ENCODE results near the gene CPD. TPM values are rescaled to one million over a fixed set of nuclear protein-coding genes. Genes with fewer than 3 reads are reported as not detected.

CPD gene
- total and polyA plus RNA-seq, 2 of the 13 experiments (the other 11 are each of a cell fraction or from before 2014, with no cell fraction given), result 46.1 to 72.3 TPM

- no peak for TF ChIP-seq TMF1 (CRISPR knock-in tag; IDR thresholded peaks at IDR 0.05; ENCODE audit: low read depth)
- TF ChIP-seq NAIF1 (CRISPR knock-in tag; IDR thresholded peaks at IDR 0.05; ENCODE audit: borderline replicate concordance), result no peak
- TF ChIP-seq, protein P1, sequence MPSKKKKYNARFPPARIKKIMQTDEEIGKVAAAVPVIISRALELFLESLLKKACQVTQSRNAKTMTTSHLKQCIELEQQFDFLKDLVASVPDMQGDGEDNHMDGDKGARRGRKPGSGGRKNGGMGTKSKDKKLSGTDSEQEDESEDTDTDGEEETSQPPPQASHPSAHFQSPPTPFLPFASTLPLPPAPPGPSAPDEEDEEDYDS (CRISPR knock-in tag; IDR thresholded peaks at IDR 0.05), result peak; percentile 98
- no peak for TF ChIP-seq KAT2B (IDR thresholded peaks at IDR 0.05; ENCODE audit: borderline replicate concordance, low read depth, low read length)
- no peak for TF ChIP-seq HBP1 (CRISPR knock-in tag; IDR thresholded peaks at IDR 0.05; ENCODE audit: low read depth)
- TF ChIP-seq EED (CRISPR knock-in tag; IDR thresholded peaks at IDR 0.05), result no peak
- TF ChIP-seq, protein P2, sequence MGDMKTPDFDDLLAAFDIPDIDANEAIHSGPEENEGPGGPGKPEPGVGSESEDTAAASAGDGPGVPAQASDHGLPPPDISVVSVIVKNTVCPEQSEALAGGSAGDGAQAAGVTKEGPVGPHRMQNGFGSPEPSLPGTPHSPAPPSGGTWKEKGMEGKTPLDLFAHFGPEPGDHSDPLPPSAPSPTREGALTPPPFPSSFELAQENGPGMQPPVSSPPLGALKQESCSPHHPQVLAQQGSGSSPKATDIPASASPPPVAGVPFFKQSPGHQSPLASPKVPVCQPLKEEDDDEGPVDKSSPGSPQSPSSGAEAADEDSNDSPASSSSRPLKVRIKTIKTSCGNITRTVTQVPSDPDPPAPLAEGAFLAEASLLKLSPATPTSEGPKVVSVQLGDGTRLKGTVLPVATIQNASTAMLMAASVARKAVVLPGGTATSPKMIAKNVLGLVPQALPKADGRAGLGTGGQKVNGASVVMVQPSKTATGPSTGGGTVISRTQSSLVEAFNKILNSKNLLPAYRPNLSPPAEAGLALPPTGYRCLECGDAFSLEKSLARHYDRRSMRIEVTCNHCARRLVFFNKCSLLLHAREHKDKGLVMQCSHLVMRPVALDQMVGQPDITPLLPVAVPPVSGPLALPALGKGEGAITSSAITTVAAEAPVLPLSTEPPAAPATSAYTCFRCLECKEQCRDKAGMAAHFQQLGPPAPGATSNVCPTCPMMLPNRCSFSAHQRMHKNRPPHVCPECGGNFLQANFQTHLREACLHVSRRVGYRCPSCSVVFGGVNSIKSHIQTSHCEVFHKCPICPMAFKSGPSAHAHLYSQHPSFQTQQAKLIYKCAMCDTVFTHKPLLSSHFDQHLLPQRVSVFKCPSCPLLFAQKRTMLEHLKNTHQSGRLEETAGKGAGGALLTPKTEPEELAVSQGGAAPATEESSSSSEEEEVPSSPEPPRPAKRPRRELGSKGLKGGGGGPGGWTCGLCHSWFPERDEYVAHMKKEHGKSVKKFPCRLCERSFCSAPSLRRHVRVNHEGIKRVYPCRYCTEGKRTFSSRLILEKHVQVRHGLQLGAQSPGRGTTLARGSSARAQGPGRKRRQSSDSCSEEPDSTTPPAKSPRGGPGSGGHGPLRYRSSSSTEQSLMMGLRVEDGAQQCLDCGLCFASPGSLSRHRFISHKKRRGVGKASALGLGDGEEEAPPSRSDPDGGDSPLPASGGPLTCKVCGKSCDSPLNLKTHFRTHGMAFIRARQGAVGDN (CRISPR knock-in tag; IDR thresholded peaks at IDR 0.05), result no peak
- TF ChIP-seq BORCS8-MEF2B (CRISPR knock-in tag; IDR thresholded peaks at IDR 0.05), result no peak
- TF ChIP-seq ZNF670 (CRISPR knock-in tag; IDR thresholded peaks at IDR 0.05; ENCODE audit: borderline replicate concordance), result no peak
- TF ChIP-seq ZBTB7B (CRISPR knock-in tag; IDR thresholded peaks at IDR 0.05), result no peak
- TF ChIP-seq KLF11 (CRISPR knock-in tag; IDR thresholded peaks at IDR 0.05), result no peak
- peak; percentile 44; the same call in 1 of the 2 replicates for TF ChIP-seq PPARG (CRISPR knock-in tag; conservative IDR thresholded peaks at IDR 0.05)
- TF ChIP-seq, protein P3, sequence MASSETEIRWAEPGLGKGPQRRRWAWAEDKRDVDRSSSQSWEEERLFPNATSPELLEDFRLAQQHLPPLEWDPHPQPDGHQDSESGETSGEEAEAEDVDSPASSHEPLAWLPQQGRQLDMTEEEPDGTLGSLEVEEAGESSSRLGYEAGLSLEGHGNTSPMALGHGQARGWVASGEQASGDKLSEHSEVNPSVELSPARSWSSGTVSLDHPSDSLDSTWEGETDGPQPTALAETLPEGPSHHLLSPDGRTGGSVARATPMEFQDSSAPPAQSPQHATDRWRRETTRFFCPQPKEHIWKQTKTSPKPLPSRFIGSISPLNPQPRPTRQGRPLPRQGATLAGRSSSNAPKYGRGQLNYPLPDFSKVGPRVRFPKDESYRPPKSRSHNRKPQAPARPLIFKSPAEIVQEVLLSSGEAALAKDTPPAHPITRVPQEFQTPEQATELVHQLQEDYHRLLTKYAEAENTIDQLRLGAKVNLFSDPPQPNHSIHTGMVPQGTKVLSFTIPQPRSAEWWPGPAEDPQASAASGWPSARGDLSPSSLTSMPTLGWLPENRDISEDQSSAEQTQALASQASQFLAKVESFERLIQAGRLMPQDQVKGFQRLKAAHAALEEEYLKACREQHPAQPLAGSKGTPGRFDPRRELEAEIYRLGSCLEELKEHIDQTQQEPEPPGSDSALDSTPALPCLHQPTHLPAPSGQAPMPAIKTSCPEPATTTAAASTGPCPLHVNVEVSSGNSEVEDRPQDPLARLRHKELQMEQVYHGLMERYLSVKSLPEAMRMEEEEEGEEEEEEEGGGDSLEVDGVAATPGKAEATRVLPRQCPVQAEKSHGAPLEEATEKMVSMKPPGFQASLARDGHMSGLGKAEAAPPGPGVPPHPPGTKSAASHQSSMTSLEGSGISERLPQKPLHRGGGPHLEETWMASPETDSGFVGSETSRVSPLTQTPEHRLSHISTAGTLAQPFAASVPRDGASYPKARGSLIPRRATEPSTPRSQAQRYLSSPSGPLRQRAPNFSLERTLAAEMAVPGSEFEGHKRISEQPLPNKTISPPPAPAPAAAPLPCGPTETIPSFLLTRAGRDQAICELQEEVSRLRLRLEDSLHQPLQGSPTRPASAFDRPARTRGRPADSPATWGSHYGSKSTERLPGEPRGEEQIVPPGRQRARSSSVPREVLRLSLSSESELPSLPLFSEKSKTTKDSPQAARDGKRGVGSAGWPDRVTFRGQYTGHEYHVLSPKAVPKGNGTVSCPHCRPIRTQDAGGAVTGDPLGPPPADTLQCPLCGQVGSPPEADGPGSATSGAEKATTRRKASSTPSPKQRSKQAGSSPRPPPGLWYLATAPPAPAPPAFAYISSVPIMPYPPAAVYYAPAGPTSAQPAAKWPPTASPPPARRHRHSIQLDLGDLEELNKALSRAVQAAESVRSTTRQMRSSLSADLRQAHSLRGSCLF (CRISPR knock-in tag; IDR thresholded peaks at IDR 0.05; ENCODE audit: borderline replicate concordance), result no peak
- TF ChIP-seq, protein P4, sequence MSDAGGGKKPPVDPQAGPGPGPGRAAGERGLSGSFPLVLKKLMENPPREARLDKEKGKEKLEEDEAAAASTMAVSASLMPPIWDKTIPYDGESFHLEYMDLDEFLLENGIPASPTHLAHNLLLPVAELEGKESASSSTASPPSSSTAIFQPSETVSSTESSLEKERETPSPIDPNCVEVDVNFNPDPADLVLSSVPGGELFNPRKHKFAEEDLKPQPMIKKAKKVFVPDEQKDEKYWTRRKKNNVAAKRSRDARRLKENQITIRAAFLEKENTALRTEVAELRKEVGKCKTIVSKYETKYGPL (CRISPR knock-in tag; IDR thresholded peaks at IDR 0.05), result no peak
- no peak for TF ChIP-seq RELA (CRISPR knock-in tag; IDR thresholded peaks at IDR 0.05)
- no peak for TF ChIP-seq FOXK2 (IDR thresholded peaks at IDR 0.05)
Observed at GRCh38 chr17:30345527-30346075, 33.1 kb upstream of the CPD start (continued).
